H9 (cell line): ENCODE results near the gene PRTFDC1. TPM values are rescaled to one million over a fixed set of nuclear protein-coding genes. Genes with fewer than 3 reads are reported as not detected.

Experiments used
- DNase-seq: peaks from one replicate; pipeline ENCODE4 v3.0.0-alpha.2; 2017
- H2AFZ ChIP-seq: one replicate; pipeline ENCODE4 v1.6.1; 2013; ENCODE audit warnings: mild to moderate bottlenecking, low read length, control low read depth, moderate library complexity
- H2AK5ac ChIP-seq: 2 replicates; pipeline ENCODE4 v1.6.1; 2013; ENCODE audit warnings: low read length, control low read depth, mixed read lengths; ENCODE audit not compliant: insufficient read length
- H2BK120ac ChIP-seq: one replicate; pipeline ENCODE4 v1.6.1; 2013; ENCODE audit warnings: low read depth, mild to moderate bottlenecking, low read length, control low read depth, inconsistent platforms; ENCODE audit not compliant: poor library complexity, severe bottlenecking
- H2BK12ac ChIP-seq: 2 replicates; pipeline ENCODE4 v1.6.1; 2013; ENCODE audit warnings: low read length, control low read depth, mixed read lengths, low read depth; ENCODE audit not compliant: insufficient read length
- H2BK15ac ChIP-seq: 2 replicates; pipeline ENCODE4 v1.6.1; 2013; ENCODE audit warnings: low read depth, low read length, control low read depth
- H2BK20ac ChIP-seq: one replicate; pipeline ENCODE4 v1.6.1; 2013; ENCODE audit warnings: low read depth, mild to moderate bottlenecking, low read length, control low read depth, inconsistent platforms; ENCODE audit not compliant: poor library complexity, severe bottlenecking
- H2BK5ac ChIP-seq: 2 replicates; pipeline ENCODE4 v1.6.1; 2013; ENCODE audit warnings: low read length, control low read depth, mixed read lengths; ENCODE audit not compliant: insufficient read length
- H3K14ac ChIP-seq: 2 replicates; pipeline ENCODE4 v1.6.1; 2013; ENCODE audit warnings: low read length, control low read depth; ENCODE audit not compliant: insufficient read depth
- H3K18ac ChIP-seq: 2 replicates; pipeline ENCODE4 v1.6.1; 2013; ENCODE audit warnings: low read depth, mild to moderate bottlenecking, mixed read lengths, low read length, control low read depth; ENCODE audit not compliant: insufficient read length
- H3K23ac ChIP-seq: 2 replicates; pipeline ENCODE4 v1.6.1; 2013; ENCODE audit warnings: low read length, control low read depth, mixed read lengths, low read depth; ENCODE audit not compliant: insufficient read length
- H3K23me2 ChIP-seq: 2 replicates; pipeline ENCODE4 v1.6.1; 2013; ENCODE audit warnings: low read depth, mild to moderate bottlenecking, mixed read lengths, low read length, control low read depth; ENCODE audit not compliant: insufficient read length, poor library complexity, severe bottlenecking
- H3K27ac ChIP-seq: 2 replicates; pipeline ENCODE4 v1.5.1; 2013; ENCODE audit warnings: low read length, control low read depth, mixed read lengths, low read depth; ENCODE audit not compliant: insufficient read length
- H3K27me3 ChIP-seq: 2 replicates; pipeline ENCODE4 v1.6.1; 2013; ENCODE audit warnings: low read length, control low read depth, inconsistent platforms; ENCODE audit not compliant: insufficient read depth
- H3K4ac ChIP-seq: 2 replicates; pipeline ENCODE4 v1.6.1; 2013; ENCODE audit warnings: low read depth, mild to moderate bottlenecking, control low read depth, inconsistent platforms, low read length, moderate library complexity
- H3K4me1 ChIP-seq: 2 replicates; pipeline ENCODE4 v1.6.1; 2013; ENCODE audit warnings: low read length, control low read depth, inconsistent platforms; ENCODE audit not compliant: insufficient read depth
- H3K4me2 ChIP-seq: 2 replicates; pipeline ENCODE4 v1.6.1; 2013; ENCODE audit warnings: low read length, control low read depth, mixed read lengths; ENCODE audit not compliant: insufficient read length, insufficient read depth
- H3K56ac ChIP-seq: 2 replicates; pipeline ENCODE4 v1.6.1; 2013; ENCODE audit warnings: low read depth, mild to moderate bottlenecking, mixed read lengths, low read length, control low read depth; ENCODE audit not compliant: insufficient read length
- H3K79me1 ChIP-seq: 2 replicates; pipeline ENCODE4 v1.6.1; 2013; ENCODE audit warnings: low read depth, mild to moderate bottlenecking, moderate library complexity, low read length, control low read depth, inconsistent platforms; ENCODE audit not compliant: insufficient read depth, poor library complexity, severe bottlenecking
- H3K79me2 ChIP-seq: 2 replicates; pipeline ENCODE4 v1.6.1; 2013; ENCODE audit warnings: low read length, control low read depth, inconsistent platforms; ENCODE audit not compliant: insufficient read depth
- H3K9ac ChIP-seq: 2 replicates; pipeline ENCODE4 v1.6.1; 2013; ENCODE audit warnings: low read length, control low read depth, mixed read lengths; ENCODE audit not compliant: insufficient read length; ENCODE audit errors: extremely low read depth
- H3K9me3 ChIP-seq: one replicate; pipeline ENCODE4 v1.6.1; 2013; ENCODE audit warnings: low read depth, low read length, inconsistent platforms; ENCODE audit not compliant: control insufficient read depth
- H3T11ph ChIP-seq: one replicate; pipeline ENCODE4 v1.6.1; 2013; ENCODE audit warnings: mild to moderate bottlenecking, low read length, control low read depth, inconsistent platforms
- H4K20me1 ChIP-seq: one replicate; pipeline ENCODE4 v1.6.1; 2013; ENCODE audit not compliant: control insufficient read depth, insufficient read length, insufficient read depth
- H4K5ac ChIP-seq: 2 replicates; pipeline ENCODE4 v1.6.1; 2013; ENCODE audit warnings: low read depth, mild to moderate bottlenecking, mixed read lengths, low read length, control low read depth; ENCODE audit not compliant: insufficient read length
- H4K8ac ChIP-seq: replicated peaks from 2 replicates; pipeline ENCODE4 v1.6.1; 2013; ENCODE audit warnings: low read length, control low read depth, mixed read lengths, low read depth; ENCODE audit not compliant: insufficient read length
- H4K91ac ChIP-seq: 2 replicates; pipeline ENCODE4 v1.6.1; 2013; ENCODE audit warnings: low read depth, mild to moderate bottlenecking, moderate library complexity, mixed read lengths, low read length, control low read depth; ENCODE audit not compliant: insufficient read length
- H3K27ac Mint-ChIP-seq, 3 experiments: 2 replicates in 2 of 3; 3 replicates in 1 of 3; pipeline ENCODE4 v1.8.0; 2020 to 2021; ENCODE audit warnings: mixed read lengths in 3 of 3, mild to moderate bottlenecking in 1 of 3, moderate library complexity in 1 of 3
- H3K27me3 Mint-ChIP-seq: 2 replicates; pipeline ENCODE4 v1.8.0; 2021; ENCODE audit warnings: low read depth, mild to moderate bottlenecking, moderate library complexity, mixed read lengths
- H3K36me3 Mint-ChIP-seq, 3 experiments: 2 replicates in 2 of 3; 3 replicates in 1 of 3; pipeline ENCODE4 v1.8.0; 2020 to 2021; ENCODE audit warnings: low read depth in 3 of 3, mixed read lengths in 3 of 3; ENCODE audit not compliant: insufficient read depth in 1 of 3
- H3K4me1 Mint-ChIP-seq, 2 experiments: 2 replicates each; pipeline ENCODE4 v1.8.0; 2020; ENCODE audit warnings: mixed read lengths in 2 of 2
- H3K4me3 Mint-ChIP-seq, 2 experiments: 2 replicates in 1 of 2; 3 replicates in 1 of 2; pipeline ENCODE4 v1.8.0; 2020 to 2021; ENCODE audit warnings: mild to moderate bottlenecking in 2 of 2, mixed read lengths in 2 of 2, moderate library complexity in 1 of 2
- H3K9me3 Mint-ChIP-seq, 2 experiments: 2 replicates in 1 of 2; 3 replicates in 1 of 2; pipeline ENCODE4 v1.8.0; 2020; ENCODE audit warnings: mild to moderate bottlenecking in 2 of 2, mixed read lengths in 2 of 2, moderate library complexity in 1 of 2
- CTCF ChIP-seq: fragments of 200-600 bp; sonication (generic); conservative IDR thresholded peaks from 3 replicates; pipeline ENCODE4 v1.8.0; 2021; ENCODE audit warnings: antibody characterized with exemption, mild to moderate bottlenecking
- WGBS: extraction: QIAGEN DNeasy Blood & Tissue Kit; methylation state at CpG from one replicate; pipeline ENCODE4 v1.1.7; 2013; ENCODE audit warnings: missing lambda C conversion rate, low lambda C conversion rate, mixed read lengths; ENCODE audit not compliant: insufficient read length; ENCODE audit errors: extremely low coverage; 5-methylcytosine and 5-hydroxymethylcytosine counted together
- total RNA-seq: library from RNA; stranded (reverse); gene quantifications from 2 replicates; pipeline ENCODE4 v1.2.1, GENCODE V29; 2021

PRTFDC1 gene
- total RNA-seq, 1 experiment from 2014 or later, result 7.5 TPM

GRCh38 chr10:24834869-24835268 is 117.5 kb downstream of the PRTFDC1 start:
- no peaks in the 10 kb centered on the region for H3K9me3 ChIP-seq
- H3K9me3 Mint-ChIP-seq, result no peaks in the 10 kb centered on the region; a peak in 1 of 5 replicates
- no peak for DNase-seq
- H3K23ac ChIP-seq, result no peak overlapping the region
- H3K27ac Mint-ChIP-seq, result no peak overlapping the region
- no peak overlapping the region for H3K56ac ChIP-seq
- H3K4me3 Mint-ChIP-seq, result no peak overlapping the region
- H4K5ac ChIP-seq, result no peak overlapping the region
- H3T11ph ChIP-seq, result no peak overlapping the region
- H3K36me3 Mint-ChIP-seq, result no peaks in the 10 kb centered on the region
- no peak overlapping the region for H3K4me2 ChIP-seq
- TF ChIP-seq CTCF, result peak; percentile 17; the same call in 2 of the 3 replicates
- H2BK5ac ChIP-seq, result no peak overlapping the region
- H3K4me1 ChIP-seq, result no peaks in the 10 kb centered on the region
- H3K79me1 ChIP-seq, result no peaks in the 10 kb centered on the region
- H2BK20ac ChIP-seq, result no peak overlapping the region
- no peak overlapping the region for H4K8ac ChIP-seq
- H2AFZ ChIP-seq, result no peak overlapping the region
- no peaks in the 10 kb centered on the region for H3K79me2 ChIP-seq
- H3K27me3 Mint-ChIP-seq, result no peaks in the 10 kb centered on the region
- H4K20me1 ChIP-seq, result no peaks in the 10 kb centered on the region
- no peak overlapping the region for H3K27ac ChIP-seq
- no peak overlapping the region for H3K9ac ChIP-seq
- H3K23me2 ChIP-seq, result no peaks in the 10 kb centered on the region
- H2BK12ac ChIP-seq, result no peak overlapping the region
- no peak overlapping the region for H3K4ac ChIP-seq
- no peaks in the 10 kb centered on the region for H3K27me3 ChIP-seq
- no peak overlapping the region for H3K18ac ChIP-seq
- H4K91ac ChIP-seq, result no peak overlapping the region
- peaks cover 8% of the 10 kb centered on the region in 2 experiments; a peak in 3 of 4 replicates for H3K4me1 Mint-ChIP-seq
- H3K14ac ChIP-seq, result no peak overlapping the region
- WGBS, result no CpG with 5 or more reads among the region's 2 CpGs
- no peak overlapping the region for H2AK5ac ChIP-seq
- no peak overlapping the region for H2BK120ac ChIP-seq
- no peak overlapping the region for H2BK15ac ChIP-seq
